ENCODE results near the gene OR14I1. TPM values are rescaled to one million over a fixed set of nuclear protein-coding genes. Genes with fewer than 3 reads are reported as not detected.

Gene OR14I1
- total RNA-seq, 2 experiments from 2014 or later, result not detected

DNA sequence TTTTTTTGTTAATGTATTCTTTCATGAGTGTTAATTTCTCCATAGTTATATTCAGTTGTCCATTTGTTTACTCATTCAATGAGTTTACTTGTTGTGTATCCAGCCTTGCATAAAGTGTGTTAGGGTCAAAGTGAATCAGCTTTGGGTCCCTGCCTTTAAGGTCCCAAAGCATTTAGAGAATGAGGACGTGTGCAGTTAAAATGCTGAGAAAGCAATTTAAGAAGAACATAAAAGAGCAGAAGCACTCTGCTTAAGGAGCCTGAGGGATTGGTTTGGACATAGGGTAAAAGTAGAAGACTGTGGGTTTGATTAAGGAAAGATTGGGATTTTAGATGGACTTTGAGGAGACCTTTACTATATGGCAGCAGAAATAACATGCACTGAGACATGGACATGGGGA, 3.5 kb downstream of the OR14I1 start:
- Histone ChIP-seq H4K20me1 (ENCODE audit: insufficient read depth, low read length) (no peaks in the 10 kb centered on the region), H3K36me3 (ENCODE audit: insufficient read depth, low read length) (no peaks in the 10 kb centered on the region), H2AFZ (ENCODE audit: low read length) (no peak overlapping the region), H3K4me1 (ENCODE audit: insufficient read depth, low read length, poor library complexity, severe bottlenecking) (no peaks in the 10 kb centered on the region), H3K4me3 (ENCODE audit: low read depth, low read length, poor library complexity, severe bottlenecking) (no peak overlapping the region), H3K9me2 (ENCODE audit: insufficient read depth, low read length) (no peaks in the 10 kb centered on the region), H3K79me2 (ENCODE audit: insufficient read depth, low read depth, low read length) (no peaks in the 10 kb centered on the region), H3K9me3 (ENCODE audit: low read length) (no peaks in the 10 kb centered on the region), H3K27ac (ENCODE audit: low read depth, low read length, poor library complexity, severe bottlenecking) (no peak overlapping the region), H3K4me2 (ENCODE audit: low read length) (no peak overlapping the region)
- intact Hi-C loops (cut with micrococcal nuclease; ENCODE audit: unreplicated experiment), result no loop called here
- BruUV-seq (replicated peaks), result no TSS peak
- no peak for TF ChIP-seq EZH2phosphoT487 (IDR thresholded peaks at IDR 0.05; ENCODE audit: borderline replicate concordance, low read depth, low read length)
- no peak for TF ChIP-seq CTCF (conservative IDR thresholded peaks at IDR 0.05; ENCODE audit: low read length)
- ChIA-PET CTCF (ENCODE audit: unreplicated experiment) (no interaction called here), POLR2A (interaction anchor here (1.2 kb wide), 1 partner anchor 107 kb away, joined by 3 read pairs; no protein-coding TSS in a partner anchor)
- no peak for DNase-seq (ENCODE audit: low spot score)

- no peak overlapping the region for H3K4me3 ChIP-seq (ENCODE audit: low read depth, low read length, poor library complexity, severe bottlenecking)
- no peaks in the 10 kb centered on the region for H3K79me2 ChIP-seq (ENCODE audit: insufficient read depth, low read depth, low read length)
- no peaks in the 10 kb centered on the region for H3K9me2 ChIP-seq (ENCODE audit: insufficient read depth, low read length)
- CTCF ChIA-PET (ENCODE audit: unreplicated experiment), result interaction anchor here (0.8 kb wide), 1 partner anchor 51 kb away, joined by 3 read pairs; no protein-coding TSS in a partner anchor
- no peaks in the 10 kb centered on the region for H3K4me1 ChIP-seq (ENCODE audit: insufficient read depth, low read length, poor library complexity, severe bottlenecking)
- H3K27ac ChIP-seq (ENCODE audit: low read depth, low read length, poor library complexity, severe bottlenecking), result no peak overlapping the region
- H3K4me2 ChIP-seq (ENCODE audit: low read length), result no peak overlapping the region
- no peak for DNase-seq (ENCODE audit: low spot score)
- H2AFZ ChIP-seq (ENCODE audit: low read length), result no peak overlapping the region
- POLR2A ChIA-PET, result interaction anchor here (0.6 kb wide), 1 partner anchor 766 kb away, joined by 3 read pairs; no protein-coding TSS in a partner anchor
- intact Hi-C loops (cut with micrococcal nuclease; ENCODE audit: unreplicated experiment), result loop anchor here (2.0 kb wide), 1 partner anchor 107 kb away; no protein-coding TSS in a partner anchor
- TF ChIP-seq EZH2phosphoT487 (IDR thresholded peaks at IDR 0.05; ENCODE audit: borderline replicate concordance, low read depth, low read length), result no peak
- TF ChIP-seq CTCF (conservative IDR thresholded peaks at IDR 0.05; ENCODE audit: low read length), result 0 out of 2 replicates have a peak, but pooled peaks have one; percentile 18
- H3K9me3 ChIP-seq (ENCODE audit: low read length), result no peaks in the 10 kb centered on the region
- no TSS peak for BruUV-seq (replicated peaks)
- no peaks in the 10 kb centered on the region for H3K36me3 ChIP-seq (ENCODE audit: insufficient read depth, low read length)
- no peaks in the 10 kb centered on the region for H4K20me1 ChIP-seq (ENCODE audit: insufficient read depth, low read length)
Measured at GRCh38 chr1:248697907-248698306, 4.7 kb downstream of the OR14I1 start.

DNA sequence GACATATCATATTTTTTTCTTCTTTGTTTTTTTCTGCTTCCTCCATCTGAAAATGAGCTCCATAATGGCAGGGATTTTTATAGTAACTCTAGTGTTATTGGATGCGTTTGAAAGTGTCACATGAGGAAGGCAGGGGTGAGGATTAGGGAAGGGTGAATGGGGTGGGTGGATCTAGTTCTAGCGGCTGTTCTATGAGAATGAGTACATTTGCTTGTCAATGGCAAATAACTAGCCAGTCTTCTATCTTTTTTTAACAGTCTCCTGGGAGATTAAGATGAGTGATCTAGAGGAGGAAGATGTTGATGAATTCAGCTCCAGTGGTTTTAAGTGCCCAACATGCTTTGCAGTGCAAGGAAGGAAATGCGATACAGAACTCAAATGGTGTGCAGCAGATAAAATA, 5.8 kb downstream of the OR14I1 start:
- H3K9me3 ChIP-seq (ENCODE audit: low read length), result no peaks in the 10 kb centered on the region
- H4K20me1 ChIP-seq (ENCODE audit: insufficient read depth, low read length), result no peaks in the 10 kb centered on the region
- intact Hi-C loops (cut with micrococcal nuclease; ENCODE audit: unreplicated experiment), result loop anchor here (2.0 kb wide), 1 partner anchor 108 kb away; no protein-coding TSS in a partner anchor
- H3K4me2 ChIP-seq (ENCODE audit: low read length), result no peak overlapping the region
- no TSS peak for BruUV-seq (replicated peaks)
- H3K4me3 ChIP-seq (ENCODE audit: low read depth, low read length, poor library complexity, severe bottlenecking), result no peak overlapping the region
- H2AFZ ChIP-seq (ENCODE audit: low read length), result no peak overlapping the region
- DNase-seq (ENCODE audit: low spot score), result no peak
- H3K9me2 ChIP-seq (ENCODE audit: insufficient read depth, low read length), result no peaks in the 10 kb centered on the region
- H3K27ac ChIP-seq (ENCODE audit: low read depth, low read length, poor library complexity, severe bottlenecking), result no peak overlapping the region
- ChIA-PET CTCF (ENCODE audit: unreplicated experiment) (no interaction called here), POLR2A (interaction anchor here (0.7 to 1.1 kb wide), 3 partner anchors 27 to 175 kb away, joined by 3 read pairs; no protein-coding TSS in a partner anchor)
- TF ChIP-seq CTCF (conservative IDR thresholded peaks at IDR 0.05; ENCODE audit: low read length) (no peak), EZH2phosphoT487 (IDR thresholded peaks at IDR 0.05; ENCODE audit: borderline replicate concordance, low read depth, low read length) (no peak)
- H3K36me3 ChIP-seq (ENCODE audit: insufficient read depth, low read length), result no peaks in the 10 kb centered on the region
- no peaks in the 10 kb centered on the region for H3K4me1 ChIP-seq (ENCODE audit: insufficient read depth, low read length, poor library complexity, severe bottlenecking)
- H3K79me2 ChIP-seq (ENCODE audit: insufficient read depth, low read depth, low read length), result no peaks in the 10 kb centered on the region

Measured in OCI-LY7 (cell line).